GM18519 (cell line): ENCODE results near the gene CCDC107.
"Not testable (repeated sequence)": the region's sequence is repeated elsewhere in the genome, so short reads cannot be mapped to it uniquely, and the experiment has no call there.

Experiments
- ATAC-seq: cut with Tn5 transposase; IDR thresholded peaks from one replicate; pipeline ENCODE4 v1.9.1; 2021; ENCODE audit warnings: mild to moderate bottlenecking, moderate library complexity; ENCODE audit not compliant: unreplicated experiment, low FRiP score

The CCDC107 gene, protein sequence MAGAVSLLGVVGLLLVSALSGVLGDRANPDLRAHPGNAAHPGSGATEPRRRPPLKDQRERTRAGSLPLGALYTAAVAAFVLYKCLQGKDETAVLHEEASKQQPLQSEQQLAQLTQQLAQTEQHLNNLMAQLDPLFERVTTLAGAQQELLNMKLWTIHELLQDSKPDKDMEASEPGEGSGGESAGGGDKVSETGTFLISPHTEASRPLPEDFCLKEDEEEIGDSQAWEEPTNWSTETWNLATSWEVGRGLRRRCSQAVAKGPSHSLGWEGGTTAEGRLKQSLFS

GRCh38 chr9:35658137-35658967 lies at the start of gene CCDC107:
Gene CCDC107, plus strand, starts transcription at chr9:35658292. Its CDS starts 88 bp downstream, at chr9:35658380.
- peak; percentile 35 for ATAC-seq

DNA sequence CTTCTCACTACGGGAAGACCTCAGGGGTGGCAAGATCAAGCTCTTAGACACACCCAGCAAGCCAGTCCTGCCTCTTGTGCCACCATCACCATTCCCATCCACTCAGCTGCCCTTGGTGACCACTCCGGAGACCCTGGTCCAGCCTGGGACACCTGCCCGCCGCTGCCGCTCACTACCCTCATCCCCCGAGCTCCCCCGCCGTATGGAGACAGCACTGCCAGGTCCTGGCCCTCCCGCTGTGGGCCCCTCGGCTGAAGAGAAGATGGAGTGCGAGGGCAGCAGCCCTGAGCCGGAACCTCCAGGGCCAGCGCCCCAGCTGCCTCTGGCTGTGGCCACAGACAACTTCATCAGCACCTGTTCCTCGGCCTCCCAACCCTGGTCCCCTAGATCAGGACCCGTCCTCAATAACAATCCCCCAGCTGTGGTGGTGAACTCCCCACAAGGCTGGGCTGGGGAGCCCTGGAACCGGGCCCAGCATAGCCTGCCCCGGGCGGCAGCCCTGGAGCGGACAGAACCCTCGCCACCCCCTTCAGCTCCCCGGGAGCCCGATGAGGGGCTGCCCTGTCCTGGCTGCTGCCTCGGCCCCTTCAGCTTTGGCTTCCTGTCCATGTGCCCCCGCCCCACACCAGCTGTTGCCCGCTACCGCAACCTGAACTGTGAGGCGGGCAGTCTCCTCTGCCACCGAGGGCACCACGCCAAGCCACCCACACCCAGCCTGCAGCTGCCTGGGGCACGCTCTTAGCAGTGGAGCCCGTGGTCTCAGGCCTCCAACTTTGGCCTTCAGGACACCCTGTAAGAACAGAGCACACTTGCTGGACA lies 48.9 kb upstream of the CCDC107 start:
- ATAC-seq, result no peak

DNA sequence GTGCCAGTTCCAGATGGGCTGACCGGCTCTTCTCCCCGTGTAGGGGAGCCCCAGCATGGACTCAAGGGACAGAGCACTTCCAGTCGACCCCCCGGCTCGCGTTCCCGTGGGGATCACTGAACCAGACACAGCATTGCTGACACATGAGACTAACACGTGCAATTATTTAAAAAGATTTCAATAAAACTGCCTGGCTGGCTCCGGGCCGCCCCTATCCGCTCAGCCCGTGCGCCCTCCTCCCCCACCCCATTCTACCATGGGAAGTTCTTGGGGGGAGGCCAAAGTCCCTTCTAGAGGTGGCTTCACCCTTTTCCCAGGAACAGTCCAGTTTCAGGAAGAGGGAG lies 48.3 kb upstream of the CCDC107 start:
- no peak for ATAC-seq

DNA sequence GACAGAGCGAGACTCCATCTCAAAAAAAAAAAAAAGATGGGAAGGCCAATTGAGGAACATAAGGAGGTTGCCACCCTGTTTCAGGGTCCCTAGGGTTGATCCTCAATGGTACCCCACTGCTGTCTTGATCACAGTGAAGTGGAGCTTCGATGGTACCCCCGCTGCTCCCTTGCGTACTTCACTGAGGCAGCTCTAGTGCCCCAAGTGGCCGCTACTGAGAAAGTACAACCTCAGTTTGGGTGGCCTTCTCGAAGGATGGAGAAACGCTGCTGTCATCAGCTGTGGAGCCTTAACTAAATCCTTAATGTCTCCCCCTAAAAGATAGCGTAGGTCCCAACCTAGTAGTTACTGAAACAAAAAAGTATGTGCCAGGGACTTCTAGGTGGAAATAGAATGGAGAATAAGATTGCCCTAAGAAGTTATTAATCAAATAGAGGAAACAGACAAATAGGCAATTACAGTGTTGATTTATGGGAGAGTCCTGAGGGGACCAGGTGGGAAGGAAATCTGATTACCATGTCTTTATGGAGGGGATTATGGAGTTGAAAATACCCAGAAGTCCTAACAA lies 46.8 kb upstream of the CCDC107 start:
- no peak for ATAC-seq

GRCh38 chr9:35612066-35612465 lies 46.0 kb upstream of the CCDC107 start:
- ATAC-seq, result not testable (repeated sequence)

DNA sequence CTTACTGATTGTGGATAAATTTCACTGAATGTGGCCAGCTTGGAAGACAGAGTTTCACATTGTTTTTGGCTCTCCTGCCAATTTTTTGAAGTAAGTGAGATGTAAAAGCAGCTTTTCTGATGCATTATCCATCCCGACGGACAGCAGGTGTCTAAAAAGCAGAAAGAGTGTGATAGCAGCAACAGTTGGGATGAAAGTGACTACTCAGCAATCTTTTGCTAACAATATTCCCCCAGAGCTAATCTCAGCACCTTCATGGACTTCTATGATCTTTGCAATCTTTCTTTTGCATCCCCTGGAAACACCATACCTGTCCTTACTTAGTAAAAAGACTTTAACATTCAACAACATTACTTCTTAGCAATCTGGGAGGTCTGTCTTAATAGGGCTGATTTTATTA lies 45.2 kb upstream of the CCDC107 start:
- ATAC-seq, result no peak

GRCh38 chr9:35615981-35616680 lies 42.0 kb upstream of the CCDC107 start:
- ATAC-seq, result no peak

DNA sequence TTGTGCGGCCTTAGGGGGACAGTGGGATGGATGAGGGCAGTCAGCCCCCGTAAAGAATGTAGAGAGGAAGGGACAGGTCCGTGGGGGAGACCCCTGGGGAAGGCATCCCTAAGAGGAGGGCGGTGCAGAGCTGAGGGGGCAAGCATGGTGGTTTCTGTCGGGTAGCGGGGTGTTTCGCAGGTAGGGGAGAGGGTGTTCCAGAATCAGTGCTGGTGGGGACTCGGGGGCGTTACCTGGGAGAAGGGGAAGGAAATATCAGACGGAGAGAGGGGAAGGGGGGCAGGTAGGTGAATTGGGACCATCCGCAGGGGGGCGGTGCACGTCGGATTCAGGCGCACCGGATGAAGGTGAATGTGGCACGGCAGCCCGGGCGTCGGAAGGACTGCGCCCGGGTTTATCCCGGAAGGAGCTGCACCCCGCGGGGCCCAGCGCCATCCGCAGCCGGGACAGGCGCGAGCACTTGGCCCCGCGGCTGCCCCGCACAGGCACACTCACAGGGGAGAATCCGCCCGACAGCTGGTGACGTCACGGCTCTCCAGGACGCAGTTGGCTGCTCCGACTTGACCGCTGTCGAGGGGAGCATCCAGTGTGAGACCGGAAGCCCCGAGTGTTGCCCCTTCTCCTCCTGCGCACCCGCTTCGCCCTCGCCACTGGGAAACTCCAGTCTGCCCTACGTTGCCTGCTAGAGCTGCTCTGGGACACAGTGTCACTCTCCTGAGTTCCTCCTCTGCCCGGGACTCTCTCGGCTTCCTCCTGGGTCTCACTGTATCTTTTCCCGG lies 41.2 kb upstream of the CCDC107 start:
- no peak for ATAC-seq

- no peak for ATAC-seq
These were observed 40.5 kb upstream of the CCDC107 start for GRCh38 chr9:35617548-35617947.

DNA sequence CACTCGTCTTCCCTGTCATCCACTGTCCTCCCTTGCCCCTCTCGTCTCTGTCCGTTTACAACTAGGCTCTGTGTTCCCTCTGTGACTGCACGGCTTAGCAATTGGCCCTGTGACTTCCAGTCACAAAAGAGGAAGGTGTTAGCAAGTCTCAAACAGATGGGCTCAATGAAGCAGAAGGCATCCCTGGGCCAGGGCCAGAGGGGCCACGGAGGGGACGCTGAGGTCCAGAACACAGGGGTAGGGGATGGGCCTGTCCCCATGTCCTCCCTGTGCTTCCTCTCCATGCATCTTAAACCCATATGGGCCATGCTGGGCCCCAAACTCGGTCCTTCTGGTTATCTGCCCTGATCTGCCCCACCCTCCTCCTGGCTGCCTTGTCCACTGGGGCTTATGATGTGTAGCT lies 39.8 kb upstream of the CCDC107 start, which contains the start of gene CD72:
Gene CD72, minus strand, starts transcription at position 89 of the 403 bp plus-strand sequence. CDS start 110 bp downstream, outside the sequence.
- no peak for ATAC-seq

DNA sequence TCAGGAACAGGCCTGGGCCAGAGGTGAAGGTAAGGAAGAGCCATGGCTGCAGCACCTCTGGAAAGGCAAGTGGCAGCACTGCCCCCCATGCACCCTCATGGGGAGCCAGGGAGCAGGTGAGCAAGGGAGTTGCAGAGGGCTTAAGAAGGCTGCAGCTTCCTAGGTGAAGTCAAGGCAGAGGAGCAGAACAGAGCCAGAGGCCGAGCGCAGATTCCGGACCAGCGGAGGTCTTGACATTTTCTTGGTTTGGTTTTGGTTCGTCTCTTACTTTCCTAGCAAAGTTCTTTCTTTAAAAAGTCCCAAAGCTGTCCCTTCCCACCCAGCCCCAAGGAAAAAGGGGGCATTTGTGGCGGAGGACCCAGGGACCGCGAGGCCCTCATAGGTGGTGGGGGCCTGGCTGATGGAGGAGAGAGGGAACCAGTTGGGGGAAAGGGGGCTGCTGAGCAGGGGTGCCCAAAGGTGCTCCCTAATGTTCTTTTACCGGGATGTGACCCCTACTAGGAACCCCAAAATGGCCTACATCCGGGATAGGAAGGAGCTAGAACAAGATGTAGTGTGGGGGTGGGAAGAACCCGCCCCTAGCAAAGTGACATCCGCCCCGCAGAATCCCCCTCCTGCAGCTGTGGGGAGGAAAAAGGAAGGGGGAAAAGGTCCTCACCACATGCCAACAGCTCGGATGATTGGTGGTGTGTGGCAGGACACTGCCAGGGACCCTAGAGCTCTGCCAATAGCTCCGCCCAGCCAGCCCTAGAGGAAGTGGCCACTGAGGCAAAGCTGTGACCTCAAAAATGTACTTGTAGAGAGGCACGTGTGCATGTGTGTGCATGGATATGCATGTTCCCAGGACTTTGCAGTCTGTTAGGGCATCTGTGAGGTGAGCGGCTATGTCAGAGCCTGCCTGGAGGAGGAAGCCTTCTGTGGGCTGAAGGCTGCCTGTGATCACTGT lies 39.0 kb upstream of the CCDC107 start:
- no peak for ATAC-seq

- no peak for ATAC-seq
These were observed 38.3 kb upstream of the CCDC107 start for GRCh38 chr9:35619800-35620158.

DNA sequence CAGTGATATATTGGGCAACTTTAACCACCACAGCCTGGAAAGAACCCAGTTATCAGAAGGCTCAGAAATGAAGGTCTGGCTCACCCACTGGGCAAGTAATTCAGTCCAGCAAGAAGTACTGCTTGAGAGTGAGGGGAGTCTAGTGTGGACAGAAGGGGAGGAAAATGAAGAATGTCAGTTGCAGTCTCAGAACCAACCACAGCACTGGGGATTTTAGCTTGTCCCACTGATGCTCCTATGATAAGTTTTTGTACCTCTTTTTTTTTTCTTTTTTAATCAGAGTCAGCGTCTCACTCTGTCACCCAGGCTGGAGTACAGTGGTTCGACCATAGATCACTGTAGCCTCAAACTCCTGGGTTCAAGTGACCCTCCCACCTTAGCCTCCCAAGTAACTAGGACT lies 30.5 kb upstream of the CCDC107 start:
- no peak for ATAC-seq

DNA sequence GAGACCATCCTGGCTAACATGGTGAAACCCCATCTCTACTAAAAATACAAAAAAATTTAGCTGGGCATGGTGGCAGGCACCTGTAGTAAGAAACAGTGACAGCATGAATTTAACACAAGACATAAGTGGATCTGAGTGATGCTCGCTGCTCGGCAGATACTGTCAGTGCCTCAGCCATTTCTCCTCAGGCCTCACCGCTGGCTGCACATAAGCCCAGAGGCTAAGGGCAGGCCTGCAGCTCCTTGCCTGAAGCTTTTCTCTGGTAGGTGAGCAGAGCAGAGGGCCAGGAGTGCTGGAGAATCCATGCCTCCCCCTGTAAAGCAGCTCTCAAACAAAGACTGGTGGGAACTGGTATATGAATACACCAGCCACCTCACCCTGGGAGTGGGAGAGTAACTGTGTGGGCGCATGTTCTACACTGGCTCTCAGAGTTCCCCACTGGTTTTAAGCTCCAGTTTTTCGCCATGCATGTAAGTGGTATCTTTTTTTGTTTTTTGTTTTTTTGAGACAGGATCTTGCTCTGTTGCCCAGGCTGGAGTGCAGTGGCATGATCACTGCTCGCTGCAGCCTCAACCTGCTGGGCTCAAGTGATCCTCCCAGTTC lies 29.6 kb upstream of the CCDC107 start:
- ATAC-seq, result no peak

GRCh38 chr9:35629597-35629996 lies 28.5 kb upstream of the CCDC107 start:
- ATAC-seq, result no peak

DNA sequence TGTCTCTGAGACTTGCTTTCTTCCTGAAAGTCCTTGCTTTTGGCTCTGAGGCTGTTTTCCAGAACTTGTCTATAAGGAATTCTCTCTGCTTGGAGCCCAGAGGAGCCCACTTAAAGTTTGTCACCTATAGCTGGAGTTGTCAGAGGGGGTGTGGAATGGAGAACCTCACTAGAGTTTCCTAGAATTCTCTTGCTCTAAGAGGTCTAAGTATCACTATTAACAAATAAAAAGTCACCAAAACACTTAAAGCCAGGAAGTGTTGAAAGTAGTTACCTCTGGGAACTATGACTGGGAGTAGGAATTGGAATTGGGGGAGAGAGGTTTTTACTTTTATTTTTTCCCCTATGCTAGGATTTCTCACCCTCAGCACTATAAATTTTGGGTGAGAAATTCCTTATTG lies 22.4 kb upstream of the CCDC107 start:
- no peak for ATAC-seq

- no peak for ATAC-seq
These were observed 21.8 kb upstream of the CCDC107 start for GRCh38 chr9:35636135-35636876.
